NCI-H446 treated with DMSO at 0.1 percent for 48 hours (cell line): ENCODE results near the gene ABCB10.
"Not testable (repeated sequence)": the region's sequence is repeated elsewhere in the genome, so short reads cannot be mapped to it uniquely, and the experiment has no call there.

ENCODE experiments used
- DNase-seq: peaks from one replicate; lab custom pipeline; 2025; lab: John Stamatoyannopoulos, UW

ABCB10 gene

DNA sequence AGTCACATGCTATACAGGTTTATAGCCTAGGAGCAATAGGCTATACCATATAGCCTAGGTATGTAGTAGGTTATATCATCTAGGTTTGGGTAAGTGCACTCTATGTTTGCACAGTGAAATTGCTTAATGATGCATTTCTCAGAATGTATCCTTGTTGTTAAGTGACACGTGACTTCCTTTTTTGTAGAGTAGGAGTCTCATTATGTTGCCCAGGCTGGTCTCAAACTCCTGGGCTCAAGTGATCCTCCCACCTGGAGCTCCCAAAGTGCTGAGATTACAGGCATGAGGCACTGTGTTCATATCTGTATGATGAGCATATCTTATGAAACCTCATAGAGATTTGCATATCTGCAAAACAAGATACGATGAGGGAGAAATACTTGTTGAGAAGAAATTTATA lies 13.8 kb upstream of the ABCB10 start:
- DNase-seq, result no peak

DNA sequence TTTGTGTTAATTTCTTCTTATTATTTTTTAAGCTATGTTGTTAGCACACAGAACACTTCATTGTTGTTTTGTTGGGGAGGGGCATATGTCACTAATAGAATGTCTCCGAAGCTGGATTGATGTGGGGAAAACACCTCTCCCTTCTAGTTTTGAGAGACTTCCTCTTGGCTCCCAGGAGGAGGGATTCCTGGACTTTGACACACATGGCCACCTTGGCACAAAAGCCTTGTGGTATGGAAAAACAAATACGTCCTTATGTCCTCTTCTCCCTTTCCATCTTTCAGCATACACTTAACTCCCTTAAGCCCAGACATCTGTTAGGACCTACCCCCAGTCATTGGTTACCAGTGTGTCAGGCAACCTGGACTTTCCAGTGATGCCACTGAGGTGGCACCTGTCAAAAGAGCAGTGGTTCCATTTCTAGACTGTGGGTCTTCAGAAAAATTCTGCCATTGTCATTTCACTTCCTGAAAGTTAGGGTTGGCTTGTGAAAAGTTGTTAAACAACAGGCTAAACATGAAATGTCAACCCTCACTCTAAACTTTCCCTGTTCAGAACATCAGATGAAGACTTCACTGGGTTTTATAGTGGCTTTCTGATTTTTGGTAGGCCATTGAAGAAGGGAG lies 12.5 kb upstream of the ABCB10 start:
- DNase-seq, result no peak

DNA sequence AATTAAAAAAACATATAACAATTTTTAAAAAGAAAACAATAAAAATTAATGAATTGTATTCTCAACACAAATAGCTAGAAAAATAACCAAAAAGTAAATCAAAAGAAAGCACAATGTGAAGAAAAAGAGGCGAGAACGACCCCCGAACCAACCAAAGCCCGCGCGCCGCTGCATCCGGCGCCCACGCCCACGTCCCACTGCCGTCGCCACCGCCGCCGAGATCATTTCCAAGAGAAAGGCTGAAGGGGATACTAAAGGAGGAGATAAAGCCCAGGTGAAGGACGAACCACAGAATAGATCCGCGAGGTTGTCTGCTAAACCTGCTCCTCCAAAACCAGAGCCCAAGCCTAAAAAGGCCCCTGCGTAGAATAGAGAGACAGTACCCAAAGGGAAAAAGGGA lies 11.8 kb upstream of the ABCB10 start:
- DNase-seq, result no peak

DNA sequence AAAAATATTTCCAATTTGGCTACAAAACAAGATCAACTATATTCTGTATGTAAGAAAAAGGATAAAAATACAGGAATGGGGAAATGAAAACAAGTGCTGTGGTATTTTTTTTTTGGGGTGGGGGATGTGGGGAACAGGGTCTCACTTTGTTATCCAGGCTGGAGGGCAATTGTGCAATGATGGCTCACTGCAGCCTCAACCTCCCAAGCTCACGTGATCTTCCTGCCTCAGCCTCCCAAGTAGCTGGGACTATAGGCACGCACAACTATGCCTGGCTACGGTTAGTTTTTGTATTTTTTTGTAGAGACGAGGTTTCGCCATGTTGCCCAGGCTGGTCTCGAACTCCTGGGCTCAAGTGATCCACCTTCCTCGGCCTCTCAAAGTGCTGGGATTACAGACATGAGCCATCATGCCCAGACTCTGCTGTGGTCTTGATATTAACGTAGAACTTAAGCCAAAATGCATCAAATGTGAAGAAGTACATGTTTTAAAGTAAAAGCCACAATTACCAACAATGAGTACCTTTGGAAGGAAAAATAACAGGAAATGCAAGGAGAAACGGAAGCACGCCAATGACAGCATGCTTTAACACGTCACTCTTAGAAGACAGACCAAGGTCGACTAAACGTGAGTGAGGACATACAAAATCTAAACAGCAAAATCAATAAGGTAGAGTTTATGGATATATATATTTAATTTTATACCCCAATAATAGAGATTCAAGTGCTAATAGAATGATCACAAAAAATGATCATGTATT lies 8.8 kb upstream of the ABCB10 start:
- DNase-seq, result no peak

DNA sequence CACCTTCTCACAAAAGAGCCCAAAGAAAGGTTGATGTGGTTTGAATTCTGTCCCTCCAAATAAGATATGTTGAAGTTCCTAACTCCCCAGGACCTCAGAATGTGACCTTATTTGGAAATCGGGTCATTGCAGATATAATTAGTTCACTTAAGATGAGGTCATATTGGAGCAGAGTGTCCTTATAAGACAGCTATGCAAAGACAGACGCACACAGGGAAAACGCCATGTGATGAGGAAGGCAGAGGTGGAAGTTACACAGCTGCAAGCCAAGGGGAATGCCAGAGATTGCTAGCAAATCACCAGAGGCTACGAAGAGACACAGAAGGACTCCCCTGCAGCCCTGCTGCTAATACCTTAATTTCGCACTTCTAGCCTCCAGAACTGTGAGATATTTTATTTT lies 5.2 kb upstream of the ABCB10 start:
- no peak for DNase-seq

DNA sequence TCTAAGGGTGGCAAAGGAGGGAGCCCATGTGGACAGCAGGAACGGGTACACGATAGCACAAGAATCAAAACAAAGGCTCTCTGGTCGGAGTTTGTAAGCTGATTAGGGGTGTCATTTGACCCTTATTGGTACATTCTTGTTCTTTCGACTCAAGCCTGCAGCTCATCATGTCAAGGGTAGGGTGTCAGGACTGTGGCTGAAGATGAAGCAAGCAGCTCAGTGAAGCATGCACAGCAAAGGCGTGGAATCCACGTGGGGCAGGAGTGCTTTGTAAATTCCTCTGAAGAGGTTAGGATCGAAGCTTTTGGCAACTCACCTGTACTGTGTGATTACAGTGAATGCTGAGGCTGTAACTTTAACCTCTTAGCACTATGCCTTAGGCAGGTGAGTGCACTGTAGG lies 4.7 kb upstream of the ABCB10 start:
- DNase-seq, result no peak

DNA sequence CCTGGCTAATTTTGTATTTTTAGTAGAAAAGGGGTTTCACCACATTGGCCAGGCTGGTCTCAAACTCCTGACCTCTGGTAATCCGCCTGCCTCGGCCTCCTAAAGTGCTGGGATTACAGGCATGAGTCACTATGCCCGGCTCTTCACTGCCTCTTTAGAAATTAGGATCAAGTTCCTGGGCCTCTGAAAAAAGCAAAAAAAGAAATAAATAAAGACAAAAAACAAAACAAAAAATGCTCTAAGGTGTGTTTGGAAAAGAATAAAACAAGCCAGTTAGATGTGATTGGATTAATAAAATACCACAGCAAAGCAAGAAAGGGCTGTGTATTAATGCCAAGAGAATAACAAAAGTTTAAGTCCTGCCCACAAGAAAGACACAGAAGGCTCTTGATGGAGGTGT lies 4.2 kb upstream of the ABCB10 start:
- no peak for DNase-seq

DNA sequence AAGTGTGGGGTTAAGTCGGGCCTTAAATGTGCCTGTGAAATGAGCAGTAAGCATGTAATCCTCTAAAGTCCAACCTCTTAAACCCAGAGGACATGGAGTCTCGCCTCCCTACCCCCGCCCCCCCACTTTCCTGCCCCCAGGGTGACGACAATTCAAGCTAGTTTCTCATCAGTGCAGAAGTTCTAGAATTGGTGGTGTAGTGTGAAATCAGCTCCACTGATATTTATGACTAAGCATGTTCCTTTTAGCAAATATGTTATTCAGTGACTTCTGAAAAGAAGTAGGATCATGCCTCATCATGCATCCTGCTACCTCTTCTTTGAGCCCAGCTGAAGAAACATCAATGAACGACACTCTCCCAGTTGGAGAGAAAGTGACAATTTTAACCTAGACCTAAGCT lies 2.6 kb upstream of the ABCB10 start:
- no peak for DNase-seq

DNA sequence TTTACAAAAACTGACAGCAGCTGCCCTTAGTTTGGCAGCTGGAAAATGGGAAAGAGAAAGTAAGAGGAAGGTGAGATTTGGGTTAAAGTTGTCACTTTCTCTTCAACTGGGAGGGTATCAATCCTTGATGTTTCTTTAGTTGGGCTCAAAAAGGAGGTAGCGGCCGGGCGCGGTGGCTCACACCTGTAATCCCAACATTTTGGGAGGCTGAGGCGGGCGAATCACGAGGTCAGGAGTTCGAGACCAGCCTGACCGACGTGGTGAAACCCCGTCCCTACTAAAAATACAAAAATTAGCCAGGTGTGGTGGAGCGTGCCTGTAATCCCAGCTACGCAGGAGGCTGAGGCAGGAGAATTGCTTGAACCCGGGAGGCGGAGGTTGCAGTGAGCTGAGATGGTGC lies 1.6 kb upstream of the ABCB10 start:
- DNase-seq, result not testable (repeated sequence)

DNA sequence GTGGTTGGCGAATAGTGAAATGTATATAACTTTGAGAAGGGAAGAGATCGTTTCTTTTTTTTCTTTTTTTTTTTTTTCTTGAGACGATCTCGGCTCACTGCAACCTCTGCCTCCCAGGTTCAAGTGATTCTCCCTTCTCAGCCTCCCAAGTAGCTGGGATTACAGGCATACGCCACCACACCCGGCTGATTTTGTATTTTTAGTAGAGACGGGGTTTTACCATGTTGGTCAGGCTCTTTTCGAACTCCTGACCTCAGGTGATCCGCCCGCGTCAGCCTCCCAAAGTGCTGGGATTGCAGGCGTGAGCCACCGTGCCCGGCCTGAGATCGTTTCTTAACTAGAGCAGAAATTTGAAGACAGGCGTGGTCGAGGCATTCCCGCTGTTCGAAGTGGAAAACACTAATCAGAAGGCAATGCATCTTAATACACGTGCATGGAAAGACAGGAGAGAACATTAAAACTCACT lies 862 bp upstream of the ABCB10 start:
- DNase-seq, result not testable (repeated sequence)

DNA sequence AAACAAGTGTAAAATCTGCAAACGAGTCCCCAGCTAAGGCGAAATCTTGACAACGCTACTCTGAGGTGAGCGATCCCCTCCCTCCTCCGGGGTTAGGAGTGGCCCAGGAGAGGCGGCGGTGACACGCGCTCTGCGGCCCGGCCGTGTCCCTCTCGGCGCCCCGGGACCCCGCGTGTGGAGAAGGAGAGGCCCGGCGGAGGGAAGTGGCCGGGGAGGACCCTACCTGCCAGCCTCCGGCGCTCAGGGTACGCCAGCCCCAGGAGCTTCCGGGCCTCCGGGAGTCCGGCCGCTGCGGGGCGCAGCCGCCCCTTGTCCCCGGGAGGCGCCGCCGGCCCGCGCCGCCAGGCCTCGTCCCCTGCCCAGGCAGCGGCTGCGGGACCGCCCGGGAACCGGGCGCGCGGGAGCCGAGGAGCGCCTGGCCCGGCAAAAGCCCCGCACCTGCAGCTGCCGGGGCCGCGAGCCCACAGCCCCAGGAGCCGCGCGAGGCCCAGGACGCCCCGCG lies 543 bp downstream of the ABCB10 start:
- DNase-seq, result no peak

DNA sequence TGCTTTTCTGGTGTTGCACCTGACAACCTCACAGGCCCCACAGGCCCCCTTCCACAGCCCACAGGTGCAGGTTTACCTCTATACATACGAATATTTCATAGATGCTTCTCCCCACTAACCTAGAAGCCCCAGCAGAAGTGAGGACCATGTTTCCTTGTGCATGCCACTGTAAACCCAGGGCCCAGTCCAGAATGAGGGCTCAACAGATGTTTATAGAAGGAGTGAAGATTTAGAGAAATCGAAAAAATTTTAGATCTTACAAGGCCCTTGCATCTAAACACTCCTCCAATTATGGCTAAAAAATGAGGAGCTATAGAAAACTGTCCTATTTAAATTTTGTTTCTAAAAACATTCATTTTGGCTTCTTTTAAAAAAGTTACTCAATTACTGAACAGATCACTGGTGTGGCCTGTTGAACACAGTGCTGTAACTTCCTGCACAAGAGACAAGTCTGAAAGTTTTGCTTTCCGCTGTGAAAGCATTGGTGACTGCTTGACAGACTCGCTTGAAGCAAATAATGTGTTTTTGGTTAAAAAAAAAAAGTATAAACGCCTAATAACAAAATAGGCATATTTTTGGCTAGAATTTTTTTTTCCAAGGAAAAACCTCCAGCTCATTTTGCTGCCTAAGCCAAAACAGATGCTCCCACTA lies 1.2 kb downstream of the ABCB10 start:
- DNase-seq, result no peak

DNA sequence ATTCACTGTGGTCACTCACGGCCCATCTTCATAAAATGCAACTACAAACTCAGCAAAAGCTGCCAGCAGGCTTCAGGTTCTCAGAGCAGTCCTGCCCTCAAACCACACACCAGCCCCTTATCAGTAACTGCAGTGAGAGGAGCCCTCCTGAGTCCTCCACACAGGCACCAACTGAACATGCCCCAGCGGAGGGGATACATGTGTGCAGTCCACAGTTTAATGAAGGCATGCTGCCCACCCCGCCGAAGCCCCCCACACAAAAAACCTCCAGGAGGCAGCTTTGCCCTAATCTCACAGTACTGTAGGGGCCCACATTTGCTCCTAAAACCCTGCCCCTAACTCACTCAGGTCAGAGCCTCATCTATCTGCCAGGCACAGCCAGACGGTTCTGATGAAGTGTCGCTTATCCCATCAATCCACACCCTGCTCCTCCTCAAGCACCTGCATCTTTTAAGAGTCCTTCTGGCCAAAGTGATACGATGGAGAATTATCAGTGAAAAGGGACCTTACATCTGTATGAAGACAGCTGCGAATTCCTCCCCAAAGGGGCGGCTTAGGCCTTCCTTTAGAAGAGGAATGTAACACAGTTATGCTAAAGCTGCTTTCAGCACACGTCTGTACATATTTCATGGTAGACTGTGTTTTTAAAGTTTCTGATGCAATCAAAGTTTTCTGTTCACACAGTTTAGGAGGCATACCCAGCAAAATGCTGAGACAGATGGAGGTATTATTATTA lies 3.5 kb downstream of the ABCB10 start:
- DNase-seq, result no peak

DNA sequence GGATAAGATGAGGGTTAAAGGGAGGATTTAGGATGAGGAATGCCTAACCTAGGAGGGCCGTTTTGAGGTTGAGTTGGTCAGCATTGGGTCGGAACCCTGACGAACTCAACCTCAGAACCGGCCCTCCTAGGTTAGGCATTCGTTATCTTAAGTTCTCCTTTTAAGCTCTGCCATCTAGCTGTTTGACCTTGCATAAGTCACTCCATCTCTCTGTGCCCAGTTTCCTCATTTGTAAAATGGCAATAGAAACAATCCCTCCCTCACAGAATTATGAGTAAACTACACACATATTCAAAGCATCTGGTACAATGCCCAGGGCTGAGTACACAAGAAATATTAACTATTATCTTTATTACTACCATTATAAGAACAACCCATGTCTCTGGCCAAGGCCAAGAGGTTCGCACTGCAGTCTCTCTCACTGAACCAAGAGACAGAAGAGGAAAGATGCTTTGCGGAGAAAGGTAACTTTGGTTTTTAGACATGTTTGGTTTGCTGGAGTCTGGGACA lies 4.8 kb downstream of the ABCB10 start:
- no peak for DNase-seq

DNA sequence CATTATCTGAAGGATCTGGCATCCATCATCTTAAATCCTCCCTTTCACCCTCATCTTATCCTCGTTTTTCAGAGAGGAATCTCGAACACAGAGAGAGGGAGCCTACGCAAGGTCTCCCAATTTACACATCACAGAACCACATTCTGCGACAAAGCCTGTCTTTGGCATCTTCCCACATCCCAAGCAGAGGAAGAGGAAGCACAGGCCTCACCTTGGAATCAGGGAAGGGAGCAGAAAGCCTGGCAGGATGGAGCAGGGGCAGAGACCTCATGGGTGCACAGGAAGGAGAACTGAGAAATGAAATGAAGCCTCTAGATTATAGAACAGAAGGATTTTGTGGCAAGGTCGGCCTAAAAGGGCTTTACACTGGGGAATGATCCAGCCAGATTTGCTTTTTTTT lies 5.8 kb downstream of the ABCB10 start:
- DNase-seq, result no peak

DNA sequence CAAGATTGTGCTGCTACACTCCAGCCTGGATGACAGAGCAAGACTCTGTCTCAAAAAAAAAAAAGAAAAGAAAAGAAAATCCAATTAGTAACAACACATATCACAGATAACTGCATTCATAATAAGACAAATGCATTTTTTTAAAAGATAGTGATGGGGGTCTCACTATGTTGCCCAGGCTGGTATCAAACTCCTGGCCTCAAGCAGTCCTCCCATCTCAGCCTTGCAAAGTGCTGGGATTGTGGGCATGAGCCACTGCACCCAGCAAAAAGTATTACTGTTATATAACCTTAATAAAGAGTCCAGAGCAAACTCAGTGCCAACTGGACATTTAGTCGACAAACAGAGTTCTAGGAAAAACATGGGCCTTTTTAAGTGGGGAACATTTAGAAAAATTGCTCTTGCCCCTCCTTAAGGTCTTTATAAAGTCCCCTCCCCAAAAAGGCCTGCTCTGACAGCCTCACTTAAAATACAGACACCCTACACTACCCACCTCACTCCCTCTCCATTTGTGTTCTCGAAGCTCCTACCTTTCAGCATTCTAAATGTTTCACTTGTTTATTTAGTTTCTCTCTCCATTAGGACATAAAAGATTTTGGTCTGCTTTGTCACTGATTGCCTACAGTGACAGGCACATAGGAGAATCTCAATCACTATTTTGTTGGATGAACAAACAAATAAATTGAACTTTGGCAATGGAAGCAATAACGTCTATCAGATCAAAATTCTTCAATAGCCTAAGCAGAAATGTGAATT lies 7.5 kb downstream of the ABCB10 start:
- no peak for DNase-seq

DNA sequence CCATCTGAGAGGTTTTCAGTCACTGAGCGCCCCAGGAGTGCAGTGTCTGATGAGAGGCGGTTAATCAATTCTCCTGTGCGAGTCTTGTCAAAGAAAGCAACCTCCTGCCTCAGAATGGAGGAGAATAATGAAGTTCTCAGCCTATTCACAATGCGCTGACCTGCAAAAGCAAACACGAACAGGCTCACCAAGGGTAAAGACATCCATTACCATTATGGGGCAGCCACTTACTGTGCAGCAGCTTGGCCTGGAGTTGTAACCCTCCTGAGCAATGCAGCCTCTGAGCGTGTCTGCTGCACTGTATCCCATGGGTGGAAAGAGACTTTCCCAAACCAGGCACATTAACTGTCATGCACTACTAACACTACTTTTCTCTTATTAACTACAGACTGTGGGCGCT lies 11.0 kb downstream of the ABCB10 start:
- DNase-seq, result no peak

DNA sequence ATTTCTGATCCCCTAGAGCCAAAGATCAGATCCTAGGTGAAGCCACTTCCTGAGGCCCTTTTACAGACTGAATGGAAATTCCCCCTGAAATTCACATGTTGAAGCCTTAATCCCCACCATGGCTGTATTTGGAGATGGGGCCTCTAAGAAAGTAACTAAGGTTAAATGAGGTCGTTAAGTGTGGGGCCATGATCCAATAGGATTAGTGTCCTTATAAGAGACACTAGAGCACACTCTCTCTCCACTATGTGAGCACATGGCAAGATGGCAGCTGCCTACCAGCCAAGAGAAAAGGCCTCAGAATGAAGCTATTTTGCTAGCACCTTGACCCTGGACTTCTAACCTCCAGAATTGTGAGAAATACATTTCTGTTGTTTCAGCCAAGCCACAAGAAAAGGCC lies 13.9 kb downstream of the ABCB10 start:
- DNase-seq, result no peak

DNA sequence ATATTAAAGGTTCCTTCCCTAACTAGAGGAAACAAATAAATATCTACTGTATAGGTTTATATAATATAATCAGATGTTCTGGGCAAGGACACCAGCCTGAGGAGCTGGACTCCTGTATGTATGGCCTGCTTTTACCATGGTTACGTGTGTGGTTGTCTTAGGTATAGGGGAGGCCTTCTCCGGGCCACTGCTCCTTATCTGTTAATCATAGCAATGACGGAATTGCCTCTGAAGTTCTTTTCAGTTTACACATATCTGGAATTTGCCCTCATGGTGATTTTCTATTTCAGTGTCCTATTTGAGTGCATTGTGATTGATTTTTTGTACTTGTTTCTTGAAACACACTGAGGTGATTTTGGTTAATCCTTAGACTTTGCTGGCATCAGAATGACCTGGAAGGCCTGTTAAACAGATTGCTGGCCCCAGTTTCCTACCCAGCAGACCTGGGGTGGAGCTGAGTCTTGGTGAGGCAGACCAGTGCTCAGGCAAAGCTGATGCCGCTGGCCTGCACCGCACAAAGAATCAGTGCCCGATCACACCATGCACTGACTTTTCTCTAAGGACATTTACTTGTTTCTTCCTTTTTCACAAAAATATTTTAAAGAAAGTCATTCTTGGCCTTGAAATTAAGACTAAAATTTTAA lies 18.5 kb downstream of the ABCB10 start:
- no peak for DNase-seq

DNA sequence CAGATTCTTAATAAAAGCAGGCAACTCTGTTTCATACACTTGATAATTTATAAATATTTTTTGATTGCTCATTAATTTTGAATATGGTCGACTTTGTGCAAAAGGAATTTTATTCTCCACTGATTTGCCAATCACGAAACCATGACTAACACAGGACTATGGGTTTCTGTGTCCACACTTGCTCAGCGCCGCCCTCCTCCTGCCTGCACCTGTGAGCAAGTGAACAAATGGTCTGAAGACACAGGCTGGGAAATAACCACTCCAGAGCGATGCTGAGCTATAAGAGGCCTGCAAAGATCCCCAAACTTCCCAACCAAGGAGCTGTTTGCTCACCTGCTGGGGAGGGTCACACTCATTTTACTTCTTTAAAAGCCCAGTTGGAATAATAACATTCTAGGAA lies 19.6 kb downstream of the ABCB10 start:
- DNase-seq, result no peak

DNA sequence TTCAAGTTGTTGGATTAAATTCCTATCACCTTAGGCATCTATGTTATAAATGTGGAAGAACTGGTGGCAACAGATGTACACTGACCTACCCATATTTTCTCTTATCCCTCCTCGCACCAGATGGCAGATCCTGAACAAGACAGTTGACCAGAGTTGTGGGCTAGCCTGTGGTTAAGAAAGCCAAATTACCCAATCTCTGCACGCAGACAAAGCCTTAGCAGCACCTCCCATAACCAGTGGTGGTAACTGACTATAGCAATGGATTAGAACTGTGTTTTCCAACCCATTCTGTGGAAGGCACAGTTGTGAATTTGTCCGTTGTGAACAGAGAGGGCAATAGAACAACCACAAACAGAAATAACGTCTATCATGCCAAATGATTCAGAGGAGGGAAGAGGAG lies 20.6 kb downstream of the ABCB10 start:
- no peak for DNase-seq
